ENCODE results near the gene GDF9.

Gene GDF9

GRCh38 chr5:132905938-132906337 lies 39.7 kb upstream of the GDF9 start:
- intact Hi-C loops (cut with DNase I; ENCODE audit: low total_unique reads) = no loop called here
- no peak for DNase-seq
- TF ChIP-seq CTCF (IDR thresholded peaks at IDR 0.05) = no peak
- no peak overlapping the region for H3K27ac ChIP-seq
- H3K4me3 ChIP-seq = no peak overlapping the region
- no peaks in the 10 kb centered on the region for H3K27me3 ChIP-seq
- H3K36me3 ChIP-seq = peaks cover 4 to 28% (median 15%) of the 10 kb centered on the region in 3 donors
- peaks cover 0 to 5% (median 0%) of the 10 kb centered on the region in 4 donors for H3K4me1 ChIP-seq
- H3K9me3 ChIP-seq = no peaks in the 10 kb centered on the region

GRCh38 chr5:132901730-132902129 lies 35.5 kb upstream of the GDF9 start:
- peaks cover 22 to 45% (median 29%) of the 10 kb centered on the region in 3 donors for H3K36me3 ChIP-seq
- DNase-seq = no peak
- intact Hi-C loops (cut with DNase I; ENCODE audit: low total_unique reads) = no loop called here
- H3K4me3 ChIP-seq = no peak overlapping the region
- TF ChIP-seq CTCF (IDR thresholded peaks at IDR 0.05) = no peak
- no peaks in the 10 kb centered on the region for H3K27me3 ChIP-seq
- no peaks in the 10 kb centered on the region for H3K9me3 ChIP-seq
- peaks cover 0 to 5% (median under 1%) of the 10 kb centered on the region in 4 donors for H3K4me1 ChIP-seq
- H3K27ac ChIP-seq = no peak overlapping the region

GRCh38 chr5:132901036-132901435 lies 34.8 kb upstream of the GDF9 start:
- H3K9me3 ChIP-seq = no peaks in the 10 kb centered on the region
- H3K27ac ChIP-seq = no peak overlapping the region
- TF ChIP-seq CTCF (IDR thresholded peaks at IDR 0.05) = no peak
- intact Hi-C loops (cut with DNase I; ENCODE audit: low total_unique reads) = no loop called here
- no peak for DNase-seq
- H3K4me3 ChIP-seq = no peak overlapping the region
- H3K27me3 ChIP-seq = no peaks in the 10 kb centered on the region
- peaks cover 29 to 52% (median 36%) of the 10 kb centered on the region in 3 donors for H3K36me3 ChIP-seq
- H3K4me1 ChIP-seq = peaks cover 0 to 5% (median 2%) of the 10 kb centered on the region in 4 donors

- Histone ChIP-seq H3K27me3 (no peaks in the 10 kb centered on the region), H3K36me3 (peaks cover 52 to 71% (median 66%) of the 10 kb centered on the region in 3 donors)
- intact Hi-C loops (cut with DNase I; ENCODE audit: low total_unique reads) = no loop called here
These were observed 31.8 kb upstream of the GDF9 start for GRCh38 chr5:132898094-132898493.

GRCh38 chr5:132896685-132897084 lies 30.4 kb upstream of the GDF9 start:
- Histone ChIP-seq H3K36me3 (peaks cover 67 to 80% (median 70%) of the 10 kb centered on the region in 3 donors), H3K27ac (no peak overlapping the region), H3K27me3 (no peaks in the 10 kb centered on the region), H3K9me3 (no peaks in the 10 kb centered on the region), H3K4me3 (no peak overlapping the region), H3K4me1 (peaks cover 0 to 15% (median 6%) of the 10 kb centered on the region in 4 donors)
- TF ChIP-seq CTCF (IDR thresholded peaks at IDR 0.05) = no peak
- intact Hi-C loops (cut with DNase I; ENCODE audit: low total_unique reads) = no loop called here
- DNase-seq = no peak

More at GRCh38 chr5:132898094-132898493, 31.8 kb upstream of the GDF9 start:
- H3K9me3 ChIP-seq = no peaks in the 10 kb centered on the region
- no peak for TF ChIP-seq CTCF (IDR thresholded peaks at IDR 0.05)
- peaks cover 0 to 15% (median 6%) of the 10 kb centered on the region in 4 donors for H3K4me1 ChIP-seq
- H3K27ac ChIP-seq = no peak overlapping the region
- H3K4me3 ChIP-seq = no peak overlapping the region
- no peak for DNase-seq
